Activated naive CD4-positive, alpha-beta T cell treated with anti-CD3 and anti-CD28 coated beads, Interleukin-2, amount 50 U/mL, for 16 hours (primary cell): ENCODE measurements around the gene XDH.

Experiments
- DNase-seq: peaks from one replicate; pipeline ENCODE4 v3.0.0-alpha.2; 2020

XDH gene

DNA sequence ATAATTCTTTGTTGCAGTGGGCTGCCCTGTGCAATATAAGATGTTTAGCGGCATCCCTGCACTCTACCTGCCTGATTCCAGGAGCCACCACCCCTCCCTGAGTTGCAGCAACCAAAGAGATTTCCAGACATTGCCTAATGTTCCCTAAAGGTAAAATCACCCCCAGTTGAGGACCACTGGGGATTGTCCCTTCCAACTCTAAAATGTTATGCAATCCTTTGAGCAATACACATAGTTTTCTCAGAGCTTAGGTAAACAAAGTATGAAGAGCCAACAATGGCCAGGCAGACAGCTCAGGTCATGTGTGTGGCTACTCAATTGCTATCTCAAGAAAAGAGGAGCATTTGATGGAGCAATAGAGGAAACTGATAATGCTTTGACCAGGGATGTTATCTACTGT is 87.0 kb downstream of the XDH start:
- no peak for DNase-seq

DNA sequence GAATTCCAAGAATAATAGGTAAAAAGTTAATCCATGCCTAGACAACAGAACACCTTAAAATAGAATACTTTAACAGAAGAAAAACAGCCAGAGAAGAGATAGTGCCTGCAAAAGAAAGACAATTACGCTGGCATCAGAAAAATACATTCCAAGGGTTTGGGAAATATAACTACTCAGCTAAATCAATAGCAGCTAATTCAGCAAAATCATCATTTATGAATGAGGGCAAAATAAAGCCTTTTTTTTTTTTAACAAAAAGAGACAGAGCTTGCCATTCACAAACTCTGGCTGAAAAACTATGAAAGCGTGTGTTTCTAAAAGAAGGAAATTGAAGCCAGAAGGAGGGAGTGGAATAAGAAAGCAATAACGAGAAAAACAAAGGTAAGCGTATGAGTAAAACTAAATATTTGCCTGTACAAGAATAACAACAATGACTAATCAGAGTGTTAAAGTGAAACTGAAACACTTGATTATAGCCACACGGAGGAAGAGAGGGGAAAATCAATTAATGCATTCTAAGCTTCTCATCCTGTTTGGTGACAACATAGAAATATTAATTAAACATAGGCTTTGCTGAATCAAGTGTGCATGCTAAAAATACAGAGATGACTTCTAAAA is 90.4 kb downstream of the XDH start:
- no peak for DNase-seq

DNA sequence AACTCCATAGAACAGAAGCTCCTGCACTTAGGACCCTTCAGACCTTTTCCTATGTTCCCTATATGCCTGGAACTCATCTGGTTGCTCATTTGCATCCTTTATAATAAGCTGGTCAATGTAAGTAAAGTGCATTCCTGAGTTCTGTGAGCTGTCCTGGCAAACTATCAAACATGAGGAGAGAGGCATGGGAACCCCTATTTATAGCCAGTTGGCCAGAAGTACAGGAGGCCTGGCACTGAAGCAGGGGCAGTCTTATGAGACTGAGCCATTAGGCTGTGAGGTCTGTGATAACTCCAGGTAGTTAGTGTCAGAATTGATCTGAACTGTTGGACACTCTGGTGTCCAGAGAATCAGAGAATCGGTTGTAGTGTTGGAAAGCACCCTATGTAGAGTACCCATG is 92.2 kb downstream of the XDH start:
- DNase-seq = no peak

DNA sequence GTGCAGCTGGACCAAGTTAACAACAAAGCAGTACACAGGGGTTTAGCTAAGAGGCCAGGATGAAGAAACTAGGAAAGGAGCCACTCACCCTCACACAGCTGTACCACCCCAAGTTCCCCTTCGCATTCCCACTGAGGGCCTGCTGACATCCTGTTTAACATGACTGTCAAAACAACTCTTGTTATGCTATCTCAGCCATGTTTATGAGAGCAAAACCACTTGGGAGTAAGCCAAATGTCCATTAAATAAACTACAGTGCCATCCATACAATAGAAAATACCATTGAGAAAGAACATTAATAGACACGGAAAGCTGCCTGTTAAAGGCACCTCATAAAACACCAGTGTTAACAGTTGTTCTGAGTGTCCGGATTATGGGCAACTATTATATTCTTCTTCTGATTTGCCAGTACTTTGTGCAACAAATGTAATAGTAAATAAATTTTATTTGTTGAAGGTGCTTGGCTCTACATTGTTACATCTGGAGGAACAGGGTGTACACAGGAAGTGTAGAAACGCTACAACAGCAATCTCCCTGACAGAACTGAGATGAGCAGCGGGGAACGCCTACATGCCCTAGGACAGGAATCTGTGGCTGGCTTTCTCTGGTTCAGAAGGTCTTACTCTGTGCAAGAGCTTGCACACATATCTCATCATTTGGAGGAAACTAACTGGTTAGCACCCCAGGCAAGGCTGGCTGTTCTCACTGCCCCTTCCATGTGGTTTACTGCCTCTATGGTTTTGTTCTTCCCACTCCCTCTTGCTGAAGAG is 95.0 kb downstream of the XDH start:
- DNase-seq = no peak

DNA sequence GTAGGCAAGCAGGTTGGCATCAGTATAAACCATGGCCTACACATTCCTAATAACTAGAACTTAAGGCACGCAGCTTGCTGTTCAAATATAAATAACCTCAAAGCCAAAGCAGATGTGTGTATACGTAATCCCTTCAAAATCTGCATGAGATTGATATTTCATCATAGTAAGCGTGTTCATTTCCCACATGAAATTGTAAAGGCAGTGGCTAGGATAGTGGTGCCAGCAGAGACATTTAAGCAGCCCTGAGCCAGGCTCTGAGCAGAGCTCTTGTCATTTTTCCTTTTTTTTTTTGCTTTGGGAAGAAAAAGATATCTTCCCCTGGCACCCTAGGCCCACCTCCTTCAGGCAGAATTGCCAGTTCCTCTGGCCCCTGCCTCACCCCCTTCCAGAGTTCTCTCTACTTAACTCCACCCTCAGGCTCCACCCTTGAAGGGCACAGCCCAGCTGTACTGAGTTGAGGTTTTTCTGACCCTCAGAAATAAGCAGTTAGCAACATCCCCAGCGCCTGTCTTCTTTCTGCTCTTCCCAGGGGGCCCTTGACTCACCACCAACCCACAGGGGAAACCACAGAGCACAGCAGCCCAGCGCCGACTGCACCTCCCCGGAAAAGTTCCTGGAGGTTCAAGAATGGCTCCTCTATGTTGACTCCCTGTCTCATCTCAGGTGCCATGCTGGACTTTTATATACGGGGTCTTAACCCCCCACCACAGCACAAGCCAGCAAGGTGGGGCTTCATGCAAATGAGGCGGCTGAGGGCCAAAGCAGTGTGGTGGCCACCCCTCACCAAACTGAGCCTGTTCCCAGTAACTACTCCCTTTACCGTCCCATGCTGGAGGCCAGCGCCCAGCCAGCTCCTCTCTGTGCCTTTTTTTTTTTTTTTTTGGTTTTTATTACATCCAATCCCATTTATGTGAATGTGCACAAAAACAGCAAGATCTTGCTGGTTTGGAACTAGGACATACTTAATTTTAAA is 95.9 kb downstream of the XDH start:
- DNase-seq = peak; percentile 16

DNA sequence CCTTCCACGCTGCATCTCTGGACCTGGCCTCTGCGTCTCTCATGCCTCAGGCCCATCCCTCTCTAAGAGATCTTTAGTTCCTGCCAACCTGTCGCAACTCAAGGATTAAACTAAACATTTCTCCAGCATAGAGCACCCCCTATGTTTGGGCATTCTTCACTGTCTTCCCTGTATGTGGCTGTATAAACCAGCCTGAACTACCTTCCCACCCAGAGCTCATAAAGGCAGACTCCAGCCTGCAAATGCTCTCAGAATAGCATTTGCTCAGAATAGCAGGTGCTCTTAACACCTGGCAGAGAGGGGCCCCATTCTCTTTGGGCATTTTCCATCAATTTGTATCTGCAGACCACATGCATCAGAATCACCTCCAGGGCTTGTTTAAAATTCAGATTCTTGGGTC is 97.1 kb downstream of the XDH start:
- DNase-seq = no peak

DNA sequence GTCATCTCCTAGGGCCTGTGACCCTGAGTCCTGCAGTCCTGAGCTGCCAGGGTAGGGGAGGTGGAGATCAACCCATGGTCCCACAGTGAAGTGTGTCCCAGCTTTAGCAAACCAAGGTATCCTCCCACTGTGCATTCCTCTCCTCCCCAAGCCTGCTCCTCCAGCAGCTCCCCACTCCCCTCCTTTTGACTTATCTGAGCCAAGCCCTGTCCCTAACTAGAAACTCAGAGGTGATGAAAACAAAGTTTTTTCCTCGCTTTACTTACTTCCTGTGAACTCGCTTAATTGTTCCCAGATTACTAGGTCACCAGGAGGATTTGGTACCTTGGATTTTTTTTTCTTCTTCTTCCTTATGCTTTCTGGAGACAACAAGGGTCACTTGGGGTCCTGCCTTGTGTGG is 99.8 kb downstream of the XDH start:
- DNase-seq = no peak

DNA sequence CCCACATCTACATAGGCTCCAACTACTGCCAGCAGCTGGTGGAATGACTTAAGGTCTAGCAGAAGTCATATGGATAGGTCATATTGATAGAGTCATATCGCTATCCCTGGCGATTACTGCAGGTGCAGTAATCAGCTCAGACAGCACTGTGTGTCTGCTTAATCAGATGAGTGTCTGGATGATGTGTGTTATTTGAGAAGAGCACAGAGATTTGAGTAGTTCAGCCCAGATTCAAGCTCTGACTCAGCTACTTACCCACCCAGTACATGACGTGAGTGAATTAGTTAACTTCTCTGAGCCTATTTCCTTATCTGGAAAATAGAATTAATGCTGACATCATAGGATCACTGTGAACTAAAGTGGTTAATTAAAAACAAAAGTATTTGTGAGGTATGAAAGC is 101.6 kb downstream of the XDH start:
- no peak for DNase-seq

DNA sequence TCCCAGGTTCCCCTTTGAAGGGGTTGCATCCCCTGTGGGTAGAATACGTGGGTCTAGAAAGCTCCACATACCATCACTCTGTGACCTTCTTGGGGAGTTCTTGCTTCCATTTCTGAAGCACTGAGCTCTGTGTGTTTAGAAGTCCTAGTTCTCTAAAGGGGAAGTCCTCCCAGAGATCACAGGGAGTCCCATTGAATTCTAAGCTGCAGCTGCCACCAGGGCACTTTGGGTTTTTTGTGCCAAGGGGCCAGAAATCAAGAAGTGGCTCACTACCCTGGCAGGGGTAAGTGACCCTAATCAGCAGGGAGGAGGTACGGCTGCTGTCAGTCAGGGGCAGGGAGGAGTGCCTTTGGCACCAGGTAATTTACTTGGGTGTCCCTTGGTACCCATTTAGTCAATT is 109.7 kb downstream of the XDH start:
- no peak for DNase-seq

DNA sequence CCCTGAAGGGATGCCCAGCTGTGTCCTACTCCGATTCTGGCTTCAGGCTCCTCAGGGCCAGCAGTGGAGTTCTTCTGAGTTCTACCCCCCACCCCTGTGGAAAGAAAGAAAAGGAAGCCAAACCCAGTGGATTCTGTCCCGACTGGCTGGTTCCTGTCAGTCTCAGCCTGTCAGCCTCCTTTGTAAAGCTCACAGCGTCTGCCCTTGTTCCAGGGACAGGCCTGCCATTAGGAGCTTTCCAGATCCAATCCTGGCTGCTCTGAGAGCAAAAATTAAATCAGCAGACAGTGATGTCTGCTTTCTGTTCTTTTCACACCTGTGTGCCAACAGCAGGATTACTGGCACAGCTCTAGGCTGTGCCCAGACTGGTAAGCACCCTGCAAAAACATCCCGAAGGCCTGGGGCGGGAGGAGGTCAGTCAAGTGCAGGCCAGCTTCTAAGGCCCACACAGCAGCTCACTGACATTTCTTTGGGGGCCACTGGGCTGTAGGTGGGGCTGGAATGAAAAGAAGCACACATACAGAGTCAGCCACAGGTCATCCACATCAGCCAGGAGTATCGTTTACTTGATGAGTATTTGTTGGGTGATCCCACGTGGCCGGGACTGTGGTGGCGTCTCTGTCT is 111.5 kb downstream of the XDH start:
- DNase-seq = no peak

DNA sequence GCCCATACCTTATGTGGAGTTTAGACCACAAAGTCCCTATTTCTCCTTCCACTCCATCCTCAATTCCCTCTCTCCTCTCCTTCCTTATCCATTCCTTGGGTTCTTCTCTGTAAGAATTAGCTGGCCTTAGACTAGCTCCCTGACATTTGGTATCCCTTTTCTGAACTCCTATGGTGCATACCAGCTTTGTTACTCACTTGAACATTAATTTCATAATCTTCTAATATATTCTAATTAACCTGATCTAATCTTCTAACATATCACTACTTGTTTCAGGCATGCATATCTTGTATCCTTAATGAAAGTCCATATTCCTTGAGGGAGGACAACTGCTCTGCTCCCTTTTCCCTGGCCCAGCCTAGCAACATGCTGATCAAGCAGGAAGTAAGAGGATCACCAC is 114.2 kb downstream of the XDH start:
- DNase-seq = no peak

DNA sequence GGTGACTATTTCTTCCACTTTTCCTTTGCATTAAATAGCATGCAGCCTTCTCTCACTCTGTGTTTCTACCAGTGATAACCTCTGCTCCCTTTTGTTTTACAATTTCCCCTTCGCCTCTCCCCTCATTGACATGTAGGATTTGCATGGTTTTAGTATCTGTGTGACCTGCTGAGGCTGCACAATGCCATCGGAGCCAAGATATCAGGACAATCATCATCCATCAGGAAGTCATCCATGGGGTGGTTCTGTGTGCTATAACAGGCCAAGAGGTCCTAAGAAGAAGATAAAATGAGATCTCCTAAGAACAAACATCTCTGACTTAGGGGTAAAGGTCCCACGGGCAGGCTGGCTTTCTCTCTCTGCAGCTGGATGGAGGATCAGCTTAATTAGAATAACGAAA is 115.0 kb downstream of the XDH start:
- no peak for DNase-seq

DNA sequence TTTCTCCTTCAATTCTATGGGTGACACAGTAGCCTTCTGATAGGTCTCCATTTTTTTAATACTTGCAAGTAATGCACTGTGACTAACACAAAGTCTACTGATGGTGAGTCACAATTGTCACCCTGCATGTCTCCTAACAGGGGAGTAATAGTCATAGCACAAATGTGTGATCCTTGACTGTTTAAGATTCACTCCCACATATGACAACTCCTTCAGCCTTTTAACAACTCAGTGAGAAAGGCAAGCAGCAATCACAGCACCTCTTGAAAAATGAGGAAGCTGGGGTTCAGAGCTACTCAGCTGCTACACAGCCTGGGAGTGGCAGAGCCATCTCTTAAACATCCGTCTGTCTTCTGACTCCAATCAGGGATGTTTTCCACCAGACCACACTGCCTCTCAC is 116.8 kb downstream of the XDH start:
- no peak for DNase-seq

DNA sequence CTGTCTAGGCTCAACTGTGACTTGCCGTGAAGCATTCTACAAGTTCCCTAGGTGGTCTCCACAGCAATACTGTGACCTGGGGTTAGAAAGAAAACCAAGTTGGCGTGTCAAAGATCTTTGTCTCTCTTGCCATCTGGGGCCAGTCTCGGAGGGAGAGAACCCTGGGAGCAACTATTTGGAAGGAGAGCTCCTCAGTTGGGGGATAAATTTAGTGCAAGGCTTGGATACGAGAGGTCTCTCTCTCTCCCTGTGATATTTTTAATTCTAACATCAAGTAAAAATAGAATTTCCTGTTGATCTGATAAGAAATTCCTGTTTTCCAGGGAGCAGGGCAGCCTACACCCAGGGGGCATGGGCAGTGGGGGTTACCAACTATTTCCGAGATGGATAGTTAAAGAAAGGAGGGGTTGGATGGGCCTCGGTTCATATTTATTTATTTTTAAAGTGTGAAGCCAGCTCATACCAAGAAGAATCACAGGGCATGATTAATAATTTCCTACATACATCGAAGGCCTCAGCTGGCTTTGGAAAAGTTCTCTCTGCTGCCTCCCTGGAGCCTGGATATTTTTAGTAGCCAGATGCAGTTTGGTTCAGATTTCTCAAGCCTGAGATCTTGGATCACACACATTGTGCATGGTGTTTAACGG is 117.8 kb downstream of the XDH start:
- DNase-seq = no peak

DNA sequence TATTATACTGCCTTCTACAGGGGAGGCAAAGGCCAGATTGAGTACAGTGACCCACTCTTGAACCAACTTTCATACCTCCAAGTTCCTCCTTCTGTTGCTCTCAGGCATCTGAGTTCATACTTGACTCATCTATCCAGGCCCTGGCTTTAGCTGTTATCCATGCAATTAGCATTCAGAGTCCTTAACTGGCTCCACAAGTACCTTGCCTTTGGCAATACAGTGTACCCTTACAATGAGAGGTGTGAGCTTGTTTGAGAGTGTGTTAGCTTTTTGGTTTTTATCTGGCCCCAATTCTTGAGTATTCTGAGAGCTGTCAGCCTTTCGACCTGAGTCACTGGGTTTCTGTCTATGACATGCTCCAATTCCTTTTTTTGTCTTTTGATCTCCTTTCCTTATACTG is 120.3 kb downstream of the XDH start:
- DNase-seq = no peak

DNA sequence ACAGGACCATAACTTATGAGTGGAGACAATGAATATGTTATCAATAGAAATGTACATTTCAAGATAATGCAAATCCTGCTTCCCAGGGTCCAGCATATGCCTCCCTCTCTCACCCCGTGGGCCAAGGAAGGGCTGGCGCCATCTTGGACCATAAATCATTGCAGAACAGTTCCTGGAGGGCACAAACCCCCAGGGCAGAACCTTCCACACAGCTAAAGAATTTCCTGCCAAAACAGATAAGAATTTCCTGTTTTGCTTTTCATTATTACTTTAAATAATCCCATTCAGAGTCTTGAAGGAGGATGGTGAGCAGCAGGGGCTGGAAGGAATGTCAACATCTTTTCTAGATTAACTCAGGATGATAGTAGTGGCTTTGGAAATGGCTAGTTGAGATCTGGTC is 126.9 kb downstream of the XDH start:
- no peak for DNase-seq

DNA sequence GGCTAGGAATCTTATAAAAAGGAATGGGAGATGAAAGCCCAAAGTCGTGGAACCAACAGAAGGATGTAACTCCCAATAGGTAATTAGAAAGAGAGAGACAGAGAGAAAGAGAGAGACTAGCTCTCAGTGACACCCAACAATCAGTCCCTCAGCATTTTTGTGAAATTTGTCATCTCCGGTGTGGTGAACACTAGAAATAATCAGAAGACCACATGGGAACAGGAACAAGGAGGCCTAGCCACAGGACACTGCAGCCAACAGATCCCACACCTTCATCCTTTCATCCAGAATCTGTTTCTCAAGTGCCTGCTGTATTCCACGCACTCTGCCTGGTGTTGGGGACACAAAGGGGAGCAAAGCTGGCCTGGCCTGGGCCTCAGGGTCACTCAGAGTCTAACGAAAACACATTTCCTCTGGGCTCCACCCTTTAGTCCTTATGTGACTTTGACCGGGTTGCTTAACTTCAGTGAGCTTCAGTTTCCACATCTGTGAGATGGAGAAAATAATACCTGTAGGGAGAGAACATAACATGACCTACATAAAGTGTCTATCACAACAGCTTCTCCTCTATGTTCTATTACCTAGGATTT is 127.5 kb downstream of the XDH start:
- DNase-seq = no peak

DNA sequence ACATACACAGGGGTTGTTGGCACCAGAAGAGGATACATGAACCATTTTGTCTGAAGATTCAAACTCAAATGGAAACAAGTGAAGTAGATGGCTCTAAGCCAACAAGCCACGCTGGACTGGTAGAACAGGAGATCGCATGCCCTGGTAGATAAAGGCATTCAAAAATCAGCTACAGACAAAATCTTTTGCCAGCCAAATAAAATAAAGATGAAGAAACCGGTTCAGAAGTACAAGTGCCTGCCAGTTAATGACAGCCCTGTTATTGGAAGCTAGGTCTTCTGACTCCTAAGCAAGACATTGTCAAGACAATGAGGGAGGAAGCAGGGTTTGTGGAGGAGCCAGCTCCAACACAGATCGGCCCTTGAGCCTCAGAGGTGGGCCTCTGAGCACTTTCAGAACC is 128.3 kb downstream of the XDH start:
- DNase-seq = no peak
